MM.1S (cell line): ENCODE results near the gene GPR176.
"Not testable (repeated sequence)": the region's sequence is repeated elsewhere in the genome, so short reads cannot be mapped to it uniquely, and the experiment has no call there.

Experiments used
- DNase-seq: peaks from one replicate; pipeline ENCODE4 v3.0.0-alpha.2; 2015
- H2AFZ ChIP-seq: fragments of 300-600 bp; sonication (generic); 2 replicates; pipeline ENCODE4 v1.6.0; 2016; ENCODE audit warnings: antibody characterized with exemption, low read length
- H3F3A ChIP-seq: fragments of 300-600 bp; sonication (generic); 2 replicates; pipeline ENCODE4 v1.6.1; 2016; ENCODE audit warnings: mild to moderate bottlenecking, antibody characterized with exemption, low read length, moderate library complexity, mixed read lengths; ENCODE audit not compliant: insufficient read depth
- H3K27ac ChIP-seq: fragments of 300-600 bp; sonication (generic); 2 replicates; pipeline ENCODE4 v1.5.1; 2016; ENCODE audit warnings: mild to moderate bottlenecking, low read length
- H3K27me3 ChIP-seq: fragments of 300-600 bp; sonication (generic); replicated peaks from 2 replicates; pipeline ENCODE4 v1.6.0; 2016; ENCODE audit warnings: low read length; ENCODE audit not compliant: insufficient read depth
- H3K36me3 ChIP-seq: fragments of 300-600 bp; sonication (generic); replicated peaks from 2 replicates; pipeline ENCODE4 v1.6.1; 2016; ENCODE audit warnings: mild to moderate bottlenecking, low read length, mixed read lengths; ENCODE audit not compliant: insufficient read depth
- H3K4me1 ChIP-seq: fragments of 300-600 bp; sonication (generic); 2 replicates; pipeline ENCODE4 v1.6.1; 2016; ENCODE audit warnings: low read length, mixed read lengths
- H3K4me2 ChIP-seq: fragments of 300-600 bp; sonication (generic); 2 replicates; pipeline ENCODE4 v1.6.0; 2016; ENCODE audit warnings: low read depth, low read length
- H3K4me3 ChIP-seq: fragments of 300-600 bp; sonication (generic); 2 replicates; pipeline ENCODE4 v1.5.1; 2016; ENCODE audit warnings: low read length, mixed read lengths
- H3K79me2 ChIP-seq: fragments of 300-600 bp; sonication (generic); 2 replicates; pipeline ENCODE4 v1.6.1; 2016; ENCODE audit warnings: mixed run types, low read length, mixed read lengths
- H3K9ac ChIP-seq: fragments of 300-600 bp; sonication (generic); 2 replicates; pipeline ENCODE4 v1.6.1; 2016; ENCODE audit warnings: low read length, mixed read lengths
- H3K9me2 ChIP-seq: fragments of 300-600 bp; sonication (generic); replicated peaks from 2 replicates; pipeline ENCODE4 v1.6.1; 2016; ENCODE audit warnings: mild to moderate bottlenecking, low read length, mixed read lengths; ENCODE audit not compliant: insufficient read depth
- H3K9me3 ChIP-seq: fragments of 300-600 bp; sonication (generic); replicated peaks from 2 replicates; pipeline ENCODE4 v1.6.1; 2016; ENCODE audit warnings: mild to moderate bottlenecking, low read length, mixed read lengths; ENCODE audit not compliant: insufficient read depth
- H4K20me1 ChIP-seq: fragments of 300-600 bp; sonication (generic); 2 replicates; pipeline ENCODE4 v1.6.1; 2016; ENCODE audit warnings: mild to moderate bottlenecking, low read length, moderate library complexity, mixed read lengths; ENCODE audit not compliant: insufficient read depth
- CTCF ChIP-seq: fragments of 300-600 bp; sonication (generic); IDR thresholded peaks from 2 replicates; pipeline ENCODE4 v1.5.1; 2016; ENCODE audit warnings: antibody characterized with exemption, low read length, mixed read lengths
- EZH2 ChIP-seq: fragments of 300-600 bp; sonication (generic); optimal IDR thresholded peaks from 2 replicates; pipeline ENCODE3; 2017; ENCODE audit warnings: low read depth, mild to moderate bottlenecking, antibody characterized with exemption, low read length, mixed read lengths
- EZH2phosphoT487 ChIP-seq: fragments of 300-600 bp; sonication (generic); IDR thresholded peaks from 2 replicates; pipeline ENCODE4 v1.6.1; 2018; ENCODE audit warnings: antibody characterized with exemption, low read length

GPR176 gene

GRCh38 chr15:39896101-39896500 is 24.0 kb downstream of the GPR176 start:
- no peak for TF ChIP-seq CTCF
- TF ChIP-seq EZH2phosphoT487 = no peak
- TF ChIP-seq EZH2 = no peak
- no peaks in the 10 kb centered on the region for H3K27me3 ChIP-seq
- no peaks in the 10 kb centered on the region for H3K9me3 ChIP-seq
- no peaks in the 10 kb centered on the region for H4K20me1 ChIP-seq
- H3K79me2 ChIP-seq = no peaks in the 10 kb centered on the region
- no peaks in the 10 kb centered on the region for H3K4me1 ChIP-seq
- no peak overlapping the region for H3K9ac ChIP-seq
- DNase-seq = no peak
- H3K9me2 ChIP-seq = no peaks in the 10 kb centered on the region
- H2AFZ ChIP-seq = no peak overlapping the region
- no peak overlapping the region for H3K27ac ChIP-seq
- no peaks in the 10 kb centered on the region for H3F3A ChIP-seq
- no peak overlapping the region for H3K4me3 ChIP-seq
- H3K36me3 ChIP-seq = no peaks in the 10 kb centered on the region
- H3K4me2 ChIP-seq = no peak overlapping the region

- not testable (repeated sequence) for H3K4me1 ChIP-seq
These were observed 27.0 kb downstream of the GPR176 start for GRCh38 chr15:39893051-39893450.

GRCh38 chr15:39892418-39892817 is 27.6 kb downstream of the GPR176 start:
- Histone ChIP-seq H3K27me3 (no peaks in the 10 kb centered on the region), H3K4me1 (no peaks in the 10 kb centered on the region), H3K79me2 (no peaks in the 10 kb centered on the region), H3K9me3 (no peaks in the 10 kb centered on the region), H3K9ac (no peak overlapping the region), H3K36me3 (no peaks in the 10 kb centered on the region), H4K20me1 (no peaks in the 10 kb centered on the region), H2AFZ (no peak overlapping the region), H3F3A (no peaks in the 10 kb centered on the region), H3K4me2 (no peak overlapping the region), H3K9me2 (no peaks in the 10 kb centered on the region), H3K4me3 (no peak overlapping the region), H3K27ac (no peak overlapping the region)
- TF ChIP-seq EZH2 = no peak
- TF ChIP-seq CTCF = no peak
- no peak for TF ChIP-seq EZH2phosphoT487
- no peak for DNase-seq

More at GRCh38 chr15:39893051-39893450, 27.0 kb downstream of the GPR176 start:
- not testable (repeated sequence) for H4K20me1 ChIP-seq, H3K4me3 ChIP-seq, H3K9me3 ChIP-seq, H3K9me2 ChIP-seq, H3K36me3 ChIP-seq, H3K79me2 ChIP-seq, H3K27ac ChIP-seq, H2AFZ ChIP-seq, H3F3A ChIP-seq, H3K9ac ChIP-seq, H3K4me2 ChIP-seq, H3K27me3 ChIP-seq, DNase-seq

GRCh38 chr15:39890621-39891020 is 29.4 kb downstream of the GPR176 start:
- Histone ChIP-seq H3K79me2 (no peaks in the 10 kb centered on the region), H3F3A (no peaks in the 10 kb centered on the region), H3K9me3 (no peaks in the 10 kb centered on the region), H3K4me3 (no peak overlapping the region), H4K20me1 (no peaks in the 10 kb centered on the region), H3K4me2 (no peak overlapping the region), H3K9me2 (no peaks in the 10 kb centered on the region), H3K27ac (no peak overlapping the region), H3K36me3 (no peaks in the 10 kb centered on the region), H3K27me3 (no peaks in the 10 kb centered on the region), H3K9ac (no peak overlapping the region), H3K4me1 (no peaks in the 10 kb centered on the region), H2AFZ (no peak overlapping the region)
- DNase-seq = no peak
- no peak for TF ChIP-seq EZH2phosphoT487
- no peak for TF ChIP-seq EZH2
- no peak for TF ChIP-seq CTCF
